Measurements from ENCODE around the gene NFATC3.

NFATC3 gene

DNA sequence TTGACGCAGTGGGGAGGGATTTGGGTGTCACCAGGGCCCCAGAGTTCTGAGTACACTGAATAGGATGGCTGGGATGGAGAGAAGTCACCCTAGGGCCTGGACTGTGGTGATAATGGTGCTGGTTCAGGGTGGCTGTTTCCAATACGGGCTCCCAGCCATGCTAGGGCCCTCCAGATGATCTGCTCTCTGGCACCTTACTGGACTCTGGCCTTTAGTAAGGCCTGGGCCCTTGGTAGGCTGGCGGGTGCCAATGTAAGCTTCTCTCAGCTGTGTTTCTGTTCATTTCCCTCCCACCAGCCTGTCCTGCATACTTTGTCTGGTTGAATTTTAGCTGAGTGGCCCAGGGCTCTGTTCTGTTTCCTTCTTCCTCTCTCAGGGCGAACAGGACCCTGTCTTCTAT, 162.8 kb downstream of the NFATC3 start:
- no peak for DNase-seq (ENCODE audit: low spot score)

DNA sequence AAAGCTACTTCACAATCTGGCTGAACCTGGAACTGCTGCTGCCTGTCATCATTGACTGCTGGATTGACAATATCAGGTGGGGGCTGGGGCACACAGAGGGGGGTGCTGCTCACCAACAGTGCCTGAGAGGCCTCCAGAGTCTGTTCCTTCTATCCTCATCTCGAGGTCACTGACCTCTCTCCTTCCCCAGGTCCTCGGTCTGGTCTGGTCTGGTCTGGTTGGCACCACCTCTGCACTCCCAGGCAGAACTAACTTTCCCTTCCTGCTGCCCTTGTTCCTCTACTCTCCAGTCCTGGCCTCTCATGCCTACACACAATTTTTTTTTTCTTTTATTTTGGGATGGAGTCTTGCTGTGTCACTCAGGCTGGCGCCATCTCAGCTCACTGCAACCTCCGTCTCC, 164.2 kb downstream of the NFATC3 start:
- DNase-seq (ENCODE audit: low spot score): no peak

GRCh38 chr16:68250951-68251350, 165.8 kb downstream of the NFATC3 start:
- no peak for DNase-seq (ENCODE audit: low spot score)

DNA sequence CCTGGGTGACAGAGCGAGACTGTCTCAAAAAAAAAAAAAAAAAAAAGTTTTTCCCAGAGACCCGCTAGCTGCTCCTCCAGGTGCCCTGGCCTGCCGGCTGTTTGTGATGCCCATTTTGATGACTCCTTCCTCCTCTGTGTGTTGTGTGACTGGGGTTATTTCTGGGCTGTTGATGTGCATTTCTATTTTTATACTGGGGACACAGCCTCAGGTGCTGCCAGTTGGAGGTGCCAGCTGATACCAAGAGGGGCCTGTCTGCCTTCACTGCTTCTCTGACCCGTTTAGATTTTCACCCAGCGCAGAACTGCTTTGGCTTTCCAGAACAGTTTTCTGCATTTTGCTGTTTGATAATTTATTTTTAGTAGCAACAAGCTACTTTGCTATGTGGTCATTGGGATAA, 166.7 kb downstream of the NFATC3 start:
- DNase-seq (ENCODE audit: low spot score): no peak

DNA sequence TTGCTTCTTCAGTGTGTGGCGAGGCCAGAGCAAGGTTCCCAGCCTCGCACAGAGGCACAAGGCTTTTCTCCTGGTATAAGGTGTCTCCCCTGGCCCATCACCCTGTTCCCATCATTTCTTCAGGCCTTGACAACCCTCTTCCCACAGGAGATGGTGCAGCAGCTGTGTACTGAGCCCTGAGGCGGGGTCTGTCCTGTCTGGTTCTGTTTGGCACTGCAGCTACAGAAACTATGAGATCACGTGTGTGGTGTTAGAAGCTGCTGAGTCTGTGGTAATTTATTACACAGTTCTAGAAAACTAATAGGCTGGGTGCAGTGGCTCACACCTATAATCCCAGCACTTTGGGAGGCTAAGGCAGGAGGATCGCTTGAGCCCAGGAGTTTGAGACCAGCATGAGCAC, 167.2 kb downstream of the NFATC3 start:
- DNase-seq (ENCODE audit: low spot score): no peak

GRCh38 chr16:68253721-68254120, 168.6 kb downstream of the NFATC3 start:
- DNase-seq (ENCODE audit: low spot score): no peak

DNA sequence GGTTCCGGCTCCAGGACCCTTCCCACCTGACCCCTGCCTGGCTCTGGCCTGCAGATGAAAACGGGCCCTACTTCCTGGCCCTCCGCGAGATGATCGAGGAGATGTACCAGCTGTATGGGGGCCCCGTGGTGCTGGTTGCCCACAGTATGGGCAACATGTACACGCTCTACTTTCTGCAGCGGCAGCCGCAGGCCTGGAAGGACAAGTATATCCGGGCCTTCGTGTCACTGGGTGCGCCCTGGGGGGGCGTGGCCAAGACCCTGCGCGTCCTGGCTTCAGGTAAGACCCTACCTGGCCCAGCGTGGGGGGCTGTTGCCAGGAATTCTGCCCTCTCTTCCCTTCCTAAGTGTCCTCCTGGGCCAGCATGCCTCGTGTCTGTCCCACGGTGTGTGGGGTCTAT, 170.5 kb downstream of the NFATC3 start:
- no peak for DNase-seq (ENCODE audit: low spot score)

- no peak for DNase-seq (ENCODE audit: low spot score)
These were observed 172.2 kb downstream of the NFATC3 start for GRCh38 chr16:68257251-68257905.

DNA sequence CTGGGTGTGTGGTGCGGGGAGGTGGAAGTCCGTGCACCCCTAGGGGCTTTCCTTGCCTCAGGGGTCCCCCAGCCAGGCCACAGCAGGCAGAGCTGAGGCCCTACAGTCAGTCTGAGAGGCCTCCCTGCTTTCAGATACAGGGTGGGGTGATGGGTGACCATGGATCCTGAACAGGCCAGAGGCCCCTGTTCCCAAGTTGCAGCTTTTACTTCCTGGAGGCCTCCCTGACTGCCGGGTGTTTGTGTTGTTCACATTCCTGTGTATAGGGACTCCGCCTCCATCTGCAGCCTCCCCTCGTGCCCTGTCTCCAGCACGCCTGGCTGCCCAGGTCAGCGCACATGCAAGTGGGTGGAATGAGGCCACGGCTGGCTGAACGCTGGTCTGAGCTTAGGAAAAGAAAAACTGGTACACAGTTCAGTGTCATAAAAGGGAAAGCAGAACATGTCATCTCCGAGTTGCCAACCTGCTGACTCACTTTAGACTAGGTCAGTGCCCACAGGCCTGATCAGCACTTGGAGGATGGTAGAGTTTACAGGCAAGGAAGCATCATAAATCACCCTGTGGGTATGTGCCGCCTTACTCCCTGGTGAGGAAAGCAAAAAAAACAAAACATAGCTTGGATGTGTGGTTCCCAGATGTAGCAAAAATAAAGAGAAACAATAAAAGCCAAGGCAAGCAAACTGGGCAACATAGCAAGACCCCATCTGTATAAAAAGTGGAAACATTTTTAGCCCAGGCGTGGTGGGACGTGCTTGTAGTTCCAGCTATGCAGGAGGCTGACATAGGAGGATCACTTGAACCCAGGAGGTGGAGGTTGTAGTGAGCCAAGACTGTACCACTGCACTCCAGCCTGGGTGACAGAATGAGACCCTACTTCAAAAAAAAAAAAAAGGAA, 173.0 kb downstream of the NFATC3 start:
- no peak for DNase-seq (ENCODE audit: low spot score)

GRCh38 chr16:68259007-68259825, 174.0 kb downstream of the NFATC3 start:
- no peak for DNase-seq (ENCODE audit: low spot score)

DNA sequence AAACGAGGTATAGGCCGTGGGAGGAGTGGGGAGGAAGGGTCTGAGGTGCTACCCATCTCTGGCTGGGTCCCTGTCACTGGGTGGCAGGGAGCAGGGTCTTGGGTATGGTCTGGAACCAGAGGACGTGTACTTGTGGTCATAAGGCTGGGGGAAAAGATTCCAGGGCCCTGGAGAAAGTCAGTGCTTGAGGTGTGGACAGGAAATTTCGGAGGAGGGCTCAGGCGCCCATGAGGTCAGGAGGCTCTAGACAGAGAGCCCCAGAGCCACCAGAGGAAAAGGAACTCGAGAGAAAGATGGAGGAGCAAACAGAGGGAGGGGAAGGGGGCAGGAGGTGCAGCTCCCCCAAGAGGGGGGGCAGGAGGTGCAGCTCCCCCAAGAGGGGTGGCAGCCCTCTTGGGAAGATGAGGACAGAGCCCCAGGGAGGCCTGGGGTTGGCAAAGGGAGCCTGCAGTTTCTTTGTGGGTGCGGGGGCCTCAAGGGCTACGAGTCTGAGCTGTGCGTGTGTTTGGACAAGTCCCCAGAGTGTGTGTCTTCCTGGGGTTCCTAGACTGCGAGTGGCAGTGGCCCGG, 178.5 kb downstream of the NFATC3 start:
- no peak for DNase-seq (ENCODE audit: low spot score)

DNA sequence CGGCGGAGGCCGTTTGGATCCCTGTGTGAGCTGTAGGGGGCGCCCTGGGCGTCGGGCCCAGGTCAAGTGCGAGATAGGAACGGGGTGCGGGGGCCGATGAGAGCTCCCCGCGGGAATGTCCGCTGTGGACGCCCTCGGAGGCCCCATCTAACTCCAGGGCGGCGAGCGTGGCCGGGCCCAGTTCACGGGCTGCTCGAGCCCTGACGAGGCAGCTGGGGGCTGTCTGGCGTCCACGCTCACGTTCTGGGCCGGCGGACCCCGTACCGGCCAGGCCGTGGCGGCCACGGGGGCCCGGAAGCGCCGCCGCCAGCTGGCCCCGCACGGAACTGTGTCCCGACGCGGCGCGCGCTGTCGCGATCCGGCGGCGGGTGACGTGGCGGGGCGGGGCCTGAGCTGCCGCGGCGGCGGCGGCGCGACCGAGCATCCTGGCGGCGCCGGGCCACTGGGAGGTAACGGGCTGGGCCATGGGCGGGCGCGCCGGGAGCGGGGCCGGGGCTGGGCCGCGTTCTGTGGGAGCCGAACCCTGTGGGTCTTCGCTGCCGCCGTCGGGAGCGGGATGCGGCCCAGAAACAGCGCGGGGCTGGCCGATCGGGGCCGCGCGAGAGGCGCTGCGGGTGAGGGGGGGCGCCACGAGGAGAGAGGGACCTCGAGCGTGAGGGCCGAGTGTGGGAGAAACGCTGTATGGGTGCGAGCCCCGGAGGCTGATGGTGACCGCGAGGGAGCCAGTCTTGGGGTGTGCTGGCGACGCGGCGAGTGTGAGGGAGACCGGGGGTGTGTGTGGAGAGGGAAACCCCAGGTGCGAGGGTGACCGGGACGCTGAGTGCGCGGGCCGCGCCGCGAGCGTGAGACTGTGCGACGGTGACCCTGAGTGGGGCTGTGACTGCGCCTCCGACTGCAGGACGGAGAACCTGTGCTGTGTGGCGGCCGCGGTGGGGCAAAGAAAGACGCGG, 179.2 kb downstream of the NFATC3 start, which contains the start of gene SLC7A6:
SLC7A6 (plus strand) TSS at position 399 of the 950 bp plus-strand sequence. CDS start 10,201 bp downstream, outside the sequence.
- DNase-seq (ENCODE audit: low spot score): peak; percentile 90

- DNase-seq (ENCODE audit: low spot score): peak; percentile 48
These were observed 180.1 kb downstream of the NFATC3 start for GRCh38 chr16:68265078-68265920.

- no peak for DNase-seq (ENCODE audit: low spot score)
These were observed 182.6 kb downstream of the NFATC3 start for GRCh38 chr16:68267612-68268405.

- no peak for DNase-seq (ENCODE audit: low spot score)
These were observed 184.6 kb downstream of the NFATC3 start for GRCh38 chr16:68269793-68270192.

DNA sequence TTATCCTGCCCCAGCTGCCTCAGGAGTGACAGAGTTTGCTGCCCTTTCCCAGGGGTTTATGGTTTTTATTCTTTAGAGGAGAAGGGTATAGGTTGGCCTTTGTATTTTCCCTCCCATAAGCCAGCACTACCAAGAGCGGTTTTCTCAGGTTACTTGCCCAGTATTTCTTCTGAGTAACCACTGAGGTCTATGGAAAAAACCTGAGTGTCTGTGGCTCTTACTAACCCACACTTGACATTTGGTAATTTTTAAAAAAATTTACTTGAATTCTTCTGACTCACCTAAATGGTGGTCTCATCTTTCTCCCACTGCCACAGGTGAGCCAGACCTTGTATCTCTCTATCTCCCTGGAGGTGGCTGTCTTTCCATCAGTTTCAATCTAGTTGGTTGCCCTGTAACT, 185.2 kb downstream of the NFATC3 start:
- no peak for DNase-seq (ENCODE audit: low spot score)

DNA sequence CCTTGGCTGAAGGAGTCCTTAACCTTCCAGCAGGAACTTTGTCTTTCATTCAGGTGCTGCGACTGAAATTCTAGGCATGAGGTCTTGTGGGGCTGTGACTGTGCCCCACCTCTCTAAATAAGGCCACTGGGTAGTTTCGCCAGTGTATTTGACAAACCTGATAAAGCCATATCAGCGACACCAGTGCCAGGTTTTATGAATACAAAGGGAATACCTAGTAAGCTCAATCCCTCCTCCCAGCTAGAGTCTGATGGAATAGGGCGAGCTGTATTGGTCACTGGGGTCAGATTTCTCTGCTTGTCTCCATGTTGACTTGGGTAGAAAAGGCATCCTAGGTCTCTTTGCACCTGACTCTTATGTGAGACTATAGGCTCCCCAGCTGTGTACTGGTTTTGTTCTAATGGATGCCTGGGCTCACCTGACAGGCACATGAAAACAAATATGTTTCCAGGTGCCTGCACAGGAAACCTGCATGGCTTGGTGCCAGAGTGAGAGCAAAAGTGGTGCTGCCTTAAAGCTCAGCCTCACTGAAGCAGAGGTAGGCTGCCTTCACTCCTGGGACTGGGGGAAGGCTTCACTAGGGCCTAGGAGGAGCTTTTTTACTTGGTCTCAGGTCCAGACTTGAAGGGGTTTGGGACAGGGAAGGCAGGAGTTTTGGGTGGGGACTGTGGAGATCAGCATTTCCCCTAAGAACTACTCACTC, 187.5 kb downstream of the NFATC3 start:
- no peak for DNase-seq (ENCODE audit: low spot score)

DNA sequence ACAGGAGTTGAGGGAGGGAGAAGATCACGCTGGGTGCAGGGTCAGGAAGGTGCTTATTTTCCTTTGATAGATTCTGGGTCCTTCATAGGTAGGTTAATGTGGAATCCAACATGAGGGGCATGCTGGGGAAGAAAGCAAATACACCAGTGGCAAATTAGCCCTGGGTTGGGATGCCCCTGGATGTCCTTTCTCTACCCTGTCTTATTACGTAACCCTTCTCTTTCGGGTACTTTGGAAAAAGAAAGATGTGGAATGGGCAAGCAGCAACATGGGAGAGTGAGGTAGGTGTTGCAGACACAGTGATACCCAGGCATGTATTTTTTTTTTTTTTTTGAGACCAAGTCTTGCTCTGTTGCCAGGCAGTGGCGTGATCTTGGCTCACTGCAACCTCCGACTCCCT, 188.3 kb downstream of the NFATC3 start:
- no peak for DNase-seq (ENCODE audit: low spot score)

GRCh38 chr16:68273896-68274295, 188.7 kb downstream of the NFATC3 start:
- no peak for DNase-seq (ENCODE audit: low spot score)
